Cardiac muscle cell (in vitro differentiated cells and primary cell): ENCODE measurements around the gene NLRC4. TPM values are rescaled to one million over a fixed set of nuclear protein-coding genes. Genes with fewer than 3 reads are reported as not detected.

Source experiments
- DNase-seq, 2 donors: peaks; one replicate each; pipeline versions ENCODE4 v3.0.0 to v3.0.0-alpha.2; 2010 to 2017; ENCODE audit warnings: low read depth in 1 of 2, low spot score in 1 of 2
- H3K27ac ChIP-seq: fragments of 200-600 bp; sonication (generic); 2 replicates; pipeline ENCODE4 v1.5.1; 2016
- H3K27me3 ChIP-seq: fragments of 200-600 bp; sonication (generic); 2 replicates; pipeline ENCODE4 v1.6.0; 2016; ENCODE audit warnings: control low read depth
- H3K36me3 ChIP-seq: fragments of 200-600 bp; sonication (generic); 2 replicates; pipeline ENCODE4 v1.5.1; 2016; ENCODE audit warnings: control low read depth
- H3K4me1 ChIP-seq: fragments of 200-600 bp; sonication (generic); 2 replicates; pipeline ENCODE4 v1.8.1; 2017; ENCODE audit warnings: low read depth, mild to moderate bottlenecking, mixed run types
- H3K4me3 ChIP-seq: fragments of 200-600 bp; sonication (generic); 2 replicates; pipeline ENCODE4 v1.5.1; 2016; ENCODE audit warnings: mild to moderate bottlenecking
- H3K9me3 ChIP-seq: fragments of 200-600 bp; sonication (generic); 2 replicates; pipeline ENCODE4 v1.5.1; 2017; ENCODE audit warnings: low read depth, mild to moderate bottlenecking, control low read depth
- CTCF ChIP-seq: IDR thresholded peaks from 2 replicates; pipeline ENCODE4 v1.5.1; 2012; ENCODE audit warnings: low read depth, mild to moderate bottlenecking, low read length
- polyA plus RNA-seq: library from polyadenylated mRNA; unstranded; fragments of >200 nt; fragmentation: Nextera tagmentation; extraction: Ambion mirVana; gene quantifications from 2 replicates; pipeline ENCODE4 v1.2.1, GENCODE V29; 2016
- total RNA-seq: library from RNA; depleted of rRNA; stranded (reverse); fragments of >200 nt; gene quantifications from 2 replicates; pipeline ENCODE4 v1.2.3, GENCODE V29; 2016

The NLRC4 gene
- total and polyA plus RNA-seq, 2 experiments from 2014 or later = 0.64 TPM; not detected in 1

GRCh38 chr2:32250290-32250689 is 14.4 kb downstream of the NLRC4 start:
- no peaks in the 10 kb centered on the region for H3K9me3 ChIP-seq
- H3K4me3 ChIP-seq = no peak overlapping the region
- no peak for DNase-seq
- H3K4me1 ChIP-seq = no peaks in the 10 kb centered on the region
- H3K36me3 ChIP-seq = no peaks in the 10 kb centered on the region
- H3K27me3 ChIP-seq = no peaks in the 10 kb centered on the region
- no peak for TF ChIP-seq CTCF
- no peak overlapping the region for H3K27ac ChIP-seq

GRCh38 chr2:32249731-32250236 is 14.9 kb downstream of the NLRC4 start:
- no peak overlapping the region for H3K27ac ChIP-seq
- no peak for DNase-seq
- H3K27me3 ChIP-seq = no peaks in the 10 kb centered on the region
- no peak overlapping the region for H3K4me3 ChIP-seq
- H3K36me3 ChIP-seq = no peaks in the 10 kb centered on the region
- no peaks in the 10 kb centered on the region for H3K9me3 ChIP-seq
- H3K4me1 ChIP-seq = no peaks in the 10 kb centered on the region
- TF ChIP-seq CTCF = no peak

- H3K36me3 ChIP-seq = no peaks in the 10 kb centered on the region
- no peaks in the 10 kb centered on the region for H3K4me1 ChIP-seq
- TF ChIP-seq CTCF = no peak
- no peak for DNase-seq
- no peaks in the 10 kb centered on the region for H3K9me3 ChIP-seq
- no peaks in the 10 kb centered on the region for H3K27me3 ChIP-seq
- H3K4me3 ChIP-seq = no peak overlapping the region
- no peak overlapping the region for H3K27ac ChIP-seq
Observed at GRCh38 chr2:32248299-32248698, 16.4 kb downstream of the NLRC4 start.

GRCh38 chr2:32246911-32247310 is 17.8 kb downstream of the NLRC4 start:
- Histone ChIP-seq H3K4me3 (no peak overlapping the region), H3K4me1 (no peaks in the 10 kb centered on the region), H3K27ac (no peak overlapping the region), H3K9me3 (no peaks in the 10 kb centered on the region), H3K36me3 (no peaks in the 10 kb centered on the region), H3K27me3 (no peaks in the 10 kb centered on the region)
- no peak for DNase-seq
- no peak for TF ChIP-seq CTCF

GRCh38 chr2:32242331-32242730 is 22.4 kb downstream of the NLRC4 start:
- Histone ChIP-seq H3K4me3 (no peak overlapping the region), H3K27me3 (no peaks in the 10 kb centered on the region), H3K27ac (no peak overlapping the region), H3K36me3 (no peaks in the 10 kb centered on the region), H3K4me1 (no peaks in the 10 kb centered on the region), H3K9me3 (no peaks in the 10 kb centered on the region)
- no peak for DNase-seq
- no peak for TF ChIP-seq CTCF

- H3K9me3 ChIP-seq = no peaks in the 10 kb centered on the region
- no peaks in the 10 kb centered on the region for H3K27me3 ChIP-seq
- H3K4me3 ChIP-seq = no peak overlapping the region
- no peaks in the 10 kb centered on the region for H3K4me1 ChIP-seq
- no peak for DNase-seq
- no peak overlapping the region for H3K27ac ChIP-seq
- no peak for TF ChIP-seq CTCF
- peaks cover 3% of the 10 kb centered on the region for H3K36me3 ChIP-seq
Observed at GRCh38 chr2:32237996-32238395, 26.7 kb downstream of the NLRC4 start.
